ENCODE results near the gene CAMSAP2. TPM values are rescaled to one million over a fixed set of nuclear protein-coding genes. Genes with fewer than 3 reads are reported as not detected.
"Not testable (repeated sequence)": the region's sequence is repeated elsewhere in the genome, so short reads cannot be mapped to it uniquely, and the experiment has no call there.

CAMSAP2 gene
- total RNA-seq, 1 experiment from 2014 or later: 40.3 TPM

DNA sequence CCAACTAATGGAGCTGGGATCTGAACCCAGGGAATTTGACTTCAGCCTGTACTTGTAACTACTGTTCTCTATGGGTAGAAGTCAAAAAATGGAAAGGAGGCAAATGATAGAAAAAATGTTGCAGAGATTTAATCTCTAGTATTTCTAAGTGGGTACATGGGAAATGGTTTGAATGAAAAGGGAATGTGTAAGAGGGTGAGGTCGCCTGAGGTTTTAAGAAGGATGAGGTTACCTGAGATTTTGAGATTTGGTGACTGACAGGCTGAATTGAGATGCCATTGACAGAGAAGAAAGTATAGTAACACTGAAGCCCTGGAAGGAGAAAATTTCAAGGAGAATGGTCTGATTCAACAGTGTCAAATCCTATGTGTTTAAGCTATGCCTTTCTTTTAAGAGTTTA, 5.5 kb downstream of the CAMSAP2 start:
- TF ChIP-seq, protein P1, sequence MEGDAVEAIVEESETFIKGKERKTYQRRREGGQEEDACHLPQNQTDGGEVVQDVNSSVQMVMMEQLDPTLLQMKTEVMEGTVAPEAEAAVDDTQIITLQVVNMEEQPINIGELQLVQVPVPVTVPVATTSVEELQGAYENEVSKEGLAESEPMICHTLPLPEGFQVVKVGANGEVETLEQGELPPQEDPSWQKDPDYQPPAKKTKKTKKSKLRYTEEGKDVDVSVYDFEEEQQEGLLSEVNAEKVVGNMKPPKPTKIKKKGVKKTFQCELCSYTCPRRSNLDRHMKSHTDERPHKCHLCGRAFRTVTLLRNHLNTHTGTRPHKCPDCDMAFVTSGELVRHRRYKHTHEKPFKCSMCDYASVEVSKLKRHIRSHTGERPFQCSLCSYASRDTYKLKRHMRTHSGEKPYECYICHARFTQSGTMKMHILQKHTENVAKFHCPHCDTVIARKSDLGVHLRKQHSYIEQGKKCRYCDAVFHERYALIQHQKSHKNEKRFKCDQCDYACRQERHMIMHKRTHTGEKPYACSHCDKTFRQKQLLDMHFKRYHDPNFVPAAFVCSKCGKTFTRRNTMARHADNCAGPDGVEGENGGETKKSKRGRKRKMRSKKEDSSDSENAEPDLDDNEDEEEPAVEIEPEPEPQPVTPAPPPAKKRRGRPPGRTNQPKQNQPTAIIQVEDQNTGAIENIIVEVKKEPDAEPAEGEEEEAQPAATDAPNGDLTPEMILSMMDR (conservative IDR thresholded peaks at IDR 0.05): no peak
- peaks cover 36% of the 10 kb centered on the region for H3K4me1 ChIP-seq (replicated peaks; ENCODE audit: insufficient read depth)
- no peak overlapping the region for H3K4me3 ChIP-seq
- H3K4me2 ChIP-seq: no peak overlapping the region
- CTCF ChIA-PET: no interaction called here
- no peaks in the 10 kb centered on the region for H3K9me2 ChIP-seq (ENCODE audit: insufficient read depth)
- no peak overlapping the region for H3K27ac ChIP-seq
- H2AFZ ChIP-seq: no peak overlapping the region
- no peaks in the 10 kb centered on the region for H3K9me3 ChIP-seq (ENCODE audit: insufficient read depth, low read depth)
- intact Hi-C loops (cut with micrococcal nuclease; ENCODE audit: unreplicated experiment): no loop called here
- POLR2A ChIA-PET (ENCODE audit: unreplicated experiment): interaction anchor here (0.6 kb wide), 2 partner anchors 362 to 480 kb away, joined by 3 to 7 read pairs; no protein-coding TSS in a partner anchor
- H3K79me2 ChIP-seq (ENCODE audit: low read depth): peaks cover 89% of the 10 kb centered on the region
- no TSS peak for BruUV-seq (replicated peaks)
- no peak for DNase-seq
- H3K27me3 ChIP-seq (ENCODE audit: insufficient read depth, low read depth): no peaks in the 10 kb centered on the region
- H3K36me3 ChIP-seq (ENCODE audit: low read depth): no peaks in the 10 kb centered on the region; the same call in 1 of the 2 replicates
- no peaks in the 10 kb centered on the region; the same call in 1 of the 2 replicates for H3F3A ChIP-seq (ENCODE audit: insufficient read depth, low read depth)
- H4K20me1 ChIP-seq (ENCODE audit: insufficient read depth): peaks cover 18% of the 10 kb centered on the region

DNA sequence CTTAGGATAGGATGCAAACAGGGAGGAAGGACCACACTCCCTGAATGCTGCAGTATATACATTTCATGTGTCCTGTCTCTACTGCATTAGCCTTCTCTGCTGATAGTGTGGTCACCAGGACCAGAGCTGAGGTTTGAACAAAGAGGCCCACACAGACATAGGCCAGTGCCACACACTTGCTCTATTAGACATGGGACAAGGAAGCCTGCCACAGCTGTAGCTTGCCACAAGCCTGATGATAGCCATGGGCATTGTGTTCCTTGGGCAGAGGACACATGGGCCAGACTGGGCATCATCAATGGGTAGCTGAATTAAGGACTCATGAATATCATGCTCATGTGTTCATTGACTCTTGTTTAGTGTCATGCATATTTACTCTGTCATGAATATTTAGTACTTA, 10.4 kb downstream of the CAMSAP2 start:
- no TSS peak for BruUV-seq (replicated peaks)
- no peaks in the 10 kb centered on the region for H3K9me2 ChIP-seq (ENCODE audit: insufficient read depth)
- DNase-seq: no peak
- ChIA-PET CTCF (interaction anchor here (0.5 to 0.6 kb wide), 2 partner anchors 24 to 202 kb away, joined by 3 to 4 read pairs; no protein-coding TSS in a partner anchor), POLR2A (ENCODE audit: unreplicated experiment) (interaction anchor here (0.5 to 0.6 kb wide), 2 partner anchors 8 to 74 kb away, joined by 4 to 9 read pairs; no protein-coding TSS in a partner anchor)
- H3F3A ChIP-seq (ENCODE audit: insufficient read depth, low read depth): no peaks in the 10 kb centered on the region
- no peaks in the 10 kb centered on the region for H3K9me3 ChIP-seq (ENCODE audit: insufficient read depth, low read depth)
- TF ChIP-seq, protein P1 (conservative IDR thresholded peaks at IDR 0.05): no peak
- TF ChIP-seq EZH2 (IDR thresholded peaks at IDR 0.05; ENCODE audit: low read depth): no peak
- intact Hi-C loops (cut with micrococcal nuclease; ENCODE audit: unreplicated experiment): no loop called here
- no peaks in the 10 kb centered on the region for H3K27me3 ChIP-seq (ENCODE audit: insufficient read depth, low read depth)
- H4K20me1 ChIP-seq (ENCODE audit: insufficient read depth): no peaks in the 10 kb centered on the region
- H3K4me1 ChIP-seq (replicated peaks; ENCODE audit: insufficient read depth): 0 out of 2 replicates have a peak, but pooled peaks cover 4% of the 10 kb centered on the region
- peaks cover 55% of the 10 kb centered on the region for H3K79me2 ChIP-seq (ENCODE audit: low read depth)
- no peak overlapping the region for H3K27ac ChIP-seq
- H3K4me2 ChIP-seq: no peak overlapping the region
- no peak overlapping the region for H2AFZ ChIP-seq
- H3K4me3 ChIP-seq: no peak overlapping the region
- H3K36me3 ChIP-seq (ENCODE audit: low read depth): peaks cover 4% of the 10 kb centered on the region; the same call in 1 of the 2 replicates

DNA sequence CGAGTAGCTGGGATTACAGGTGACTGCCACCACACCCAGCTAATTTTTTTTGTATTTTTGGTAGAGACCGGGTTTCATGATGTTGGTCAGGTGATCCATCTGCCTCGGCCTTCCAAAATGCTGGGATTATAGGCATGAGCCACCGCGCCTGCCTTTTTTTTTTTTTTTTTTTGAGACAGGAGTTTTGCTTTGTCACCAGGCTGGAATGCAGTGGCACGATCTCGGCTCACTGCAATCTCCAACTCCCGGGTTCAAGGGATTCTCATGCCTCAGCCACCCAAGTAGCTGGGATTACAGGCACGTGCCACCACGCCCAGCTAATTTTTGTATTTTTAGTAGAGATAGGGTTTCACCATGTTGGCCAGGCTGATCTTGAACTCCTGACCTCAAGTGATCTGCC, 12.1 kb downstream of the CAMSAP2 start:
- H3K4me1 ChIP-seq (replicated peaks; ENCODE audit: insufficient read depth); BruUV-seq (replicated peaks); H4K20me1 ChIP-seq (ENCODE audit: insufficient read depth); H3K4me3 ChIP-seq; H3F3A ChIP-seq (ENCODE audit: insufficient read depth, low read depth); H3K27ac ChIP-seq; intact Hi-C loops (cut with micrococcal nuclease; ENCODE audit: unreplicated experiment); H3K27me3 ChIP-seq (ENCODE audit: insufficient read depth, low read depth); H3K4me2 ChIP-seq; CTCF ChIA-PET; POLR2A ChIA-PET (ENCODE audit: unreplicated experiment); H3K36me3 ChIP-seq (ENCODE audit: low read depth); H3K9me2 ChIP-seq (ENCODE audit: insufficient read depth); H3K9me3 ChIP-seq (ENCODE audit: insufficient read depth, low read depth); H2AFZ ChIP-seq: not testable (repeated sequence)
- peak in 1 of 2 experiments; percentile 16 for DNase-seq
- H3K79me2 ChIP-seq (ENCODE audit: low read depth): peaks cover 39% of the 10 kb centered on the region

DNA sequence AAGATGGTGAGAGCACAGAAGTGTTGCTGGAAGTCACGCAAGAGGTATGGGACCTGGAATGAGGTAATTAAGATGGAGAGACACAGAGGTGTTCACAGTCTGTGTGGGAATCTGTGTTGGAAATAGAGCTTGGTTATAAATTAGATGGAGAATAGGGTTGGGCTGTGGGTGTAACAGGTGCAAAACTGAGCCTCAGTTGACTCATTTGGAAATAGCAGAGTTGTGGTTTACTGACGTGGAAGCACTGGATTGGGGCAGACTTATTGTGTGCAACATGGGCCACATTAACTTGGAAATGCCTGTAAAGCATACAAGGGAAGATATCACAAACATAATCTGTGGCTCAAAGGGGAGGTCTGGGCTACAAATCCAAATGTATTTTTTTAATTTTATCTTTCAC, 13.0 kb downstream of the CAMSAP2 start:
- ChIA-PET CTCF (no interaction called here), POLR2A (ENCODE audit: unreplicated experiment) (no interaction called here)
- H3K4me1 ChIP-seq (replicated peaks; ENCODE audit: insufficient read depth): no peaks in the 10 kb centered on the region
- no peaks in the 10 kb centered on the region for H3F3A ChIP-seq (ENCODE audit: insufficient read depth, low read depth)
- H3K4me2 ChIP-seq: no peak overlapping the region
- no peak overlapping the region for H3K4me3 ChIP-seq
- peaks cover 4% of the 10 kb centered on the region; the same call in 1 of the 2 replicates for H3K36me3 ChIP-seq (ENCODE audit: low read depth)
- H3K27me3 ChIP-seq (ENCODE audit: insufficient read depth, low read depth): no peaks in the 10 kb centered on the region
- intact Hi-C loops (cut with micrococcal nuclease; ENCODE audit: unreplicated experiment): no loop called here
- H2AFZ ChIP-seq: no peak overlapping the region
- DNase-seq: no peak
- BruUV-seq (replicated peaks): no TSS peak
- TF ChIP-seq, protein P1 (conservative IDR thresholded peaks at IDR 0.05): no peak
- H3K9me3 ChIP-seq (ENCODE audit: insufficient read depth, low read depth): no peaks in the 10 kb centered on the region
- H3K9me2 ChIP-seq (ENCODE audit: insufficient read depth): no peaks in the 10 kb centered on the region
- H3K27ac ChIP-seq: no peak overlapping the region
- H4K20me1 ChIP-seq (ENCODE audit: insufficient read depth): no peaks in the 10 kb centered on the region
- H3K79me2 ChIP-seq (ENCODE audit: low read depth): peaks cover 37% of the 10 kb centered on the region
